ENCODE results near the gene MBTD1.

Gene MBTD1

DNA sequence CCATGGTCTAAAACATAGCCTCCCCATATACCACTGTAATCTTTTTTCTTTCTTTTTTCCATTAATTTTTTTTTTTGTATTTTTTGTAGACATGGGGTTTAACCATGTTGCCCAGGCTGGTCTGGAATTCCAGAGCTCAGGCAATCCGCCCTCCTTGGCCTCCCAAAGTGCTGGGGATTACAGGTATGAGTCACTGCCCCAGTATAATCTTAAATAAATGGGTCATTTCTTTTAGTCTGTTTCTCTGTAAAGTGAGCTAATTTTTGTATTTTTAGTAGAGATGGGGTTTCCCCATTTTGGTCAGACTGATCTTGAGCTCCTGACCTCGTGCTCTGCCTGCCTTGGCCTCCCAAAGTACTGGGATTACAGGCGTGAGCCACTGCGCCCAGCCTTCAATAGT is 112.2 kb downstream of the MBTD1 start:
- no peak for DNase-seq (ENCODE audit: low read depth, low spot score)

- no peak for DNase-seq (ENCODE audit: low read depth, low spot score)
Measured at GRCh38 chr17:51144266-51145022, 115.4 kb downstream of the MBTD1 start.

GRCh38 chr17:51142597-51142996 is 117.3 kb downstream of the MBTD1 start:
- DNase-seq (ENCODE audit: low read depth, low spot score), result no peak

DNA sequence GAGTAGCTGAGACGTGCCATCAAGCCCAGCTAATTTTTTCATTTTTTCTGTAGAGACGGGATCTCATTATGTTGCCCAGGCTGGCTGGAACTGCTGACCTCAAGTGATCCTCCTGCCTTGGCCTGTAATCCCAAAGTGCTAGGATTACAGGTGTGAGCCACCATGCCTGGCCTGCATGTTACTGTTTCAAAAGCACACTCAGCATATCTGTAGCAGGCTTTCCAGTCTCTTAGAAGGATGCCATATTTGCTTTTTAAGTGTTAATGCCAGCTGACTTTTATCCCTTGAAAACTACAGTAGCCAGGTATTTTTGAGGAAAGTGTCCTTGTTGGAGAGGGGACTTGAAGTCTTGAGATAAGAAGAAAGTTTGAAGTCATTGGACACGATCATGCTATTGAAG is 123.9 kb downstream of the MBTD1 start:
- DNase-seq (ENCODE audit: low read depth, low spot score), result no peak

DNA sequence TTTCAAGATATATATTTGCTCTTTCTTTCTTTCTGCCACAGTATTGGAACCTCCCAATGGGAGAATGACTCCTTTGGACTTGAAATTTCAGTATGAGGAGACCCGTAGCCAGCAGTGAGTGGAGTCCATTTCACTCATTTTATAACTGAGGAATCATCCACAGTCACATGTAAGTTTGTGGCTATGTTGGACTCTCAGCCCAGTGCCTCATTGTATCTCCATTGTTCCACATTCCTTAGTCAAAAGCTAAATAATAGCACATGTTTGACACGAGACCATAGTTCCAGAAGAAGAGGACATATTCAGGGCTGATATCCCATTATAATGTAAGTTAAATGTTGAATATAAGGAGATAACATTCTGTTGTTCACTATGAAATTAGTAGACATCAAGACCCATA is 126.5 kb downstream of the MBTD1 start:
- DNase-seq (ENCODE audit: low read depth, low spot score), result no peak

DNA sequence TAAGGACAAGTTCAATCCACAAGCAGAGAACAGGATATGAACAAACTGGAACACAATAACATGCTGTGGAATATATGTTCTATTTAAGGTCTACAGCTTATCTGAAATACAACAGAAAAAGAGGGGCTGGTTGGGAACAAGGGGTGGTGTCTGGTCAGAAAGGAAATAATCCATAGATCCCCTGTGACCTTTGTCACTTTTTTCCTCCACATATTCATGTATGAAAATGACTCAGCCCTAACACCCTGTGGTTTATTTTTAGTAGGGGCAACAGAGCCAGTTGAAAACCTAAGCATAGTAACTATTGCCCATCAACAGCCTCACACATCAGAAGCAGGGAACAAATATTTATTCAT is 126.9 kb downstream of the MBTD1 start:
- no peak for DNase-seq (ENCODE audit: low read depth, low spot score)

DNA sequence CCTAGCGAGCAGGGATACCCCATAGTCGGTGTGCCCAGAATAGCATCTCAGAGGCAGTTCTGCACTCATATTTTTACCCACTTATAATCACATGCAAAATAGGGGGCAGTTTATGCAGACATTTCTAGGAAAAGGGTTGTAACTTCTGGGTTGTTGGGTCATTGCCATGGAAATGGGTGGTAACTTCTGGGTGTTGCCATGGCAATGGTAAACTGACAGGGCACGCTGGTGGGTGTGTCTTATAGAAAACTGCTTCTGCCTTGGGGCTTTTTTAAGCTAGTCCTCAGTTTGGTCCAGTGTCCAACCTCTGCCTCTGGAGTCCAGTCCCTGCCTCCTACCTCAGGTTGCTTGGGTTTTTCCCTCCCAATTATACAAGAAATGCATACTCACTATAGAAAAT is 131.8 kb downstream of the MBTD1 start:
- no peak for DNase-seq (ENCODE audit: low read depth, low spot score)
